Peyer's patch (tissue), 4 donors: ENCODE measurements around the gene PROM2.

Experiments used
- POLR2A ChIP-seq, 2 donors: fragments of 450-650 bp; IDR thresholded peaks; one replicate each; pipeline ENCODE4 v1.5.1; 2017; ENCODE audit warnings: antibody characterized with exemption in 2 of 2, mild to moderate bottlenecking in 2 of 2, moderate library complexity in 2 of 2
- TF ChIP-seq, protein P1 (sequence below), 6 experiments: fragments of 450-650 bp in 4 of 6; fragments of 200-600 bp in 2 of 6; sonication (generic) in 1 of 6; IDR thresholded peaks; one replicate each; pipeline ENCODE4 v1.5.1; 2017 to 2019; ENCODE audit warnings: antibody characterized with exemption in 6 of 6, mild to moderate bottlenecking in 3 of 6, moderate library complexity in 1 of 6

DNA sequence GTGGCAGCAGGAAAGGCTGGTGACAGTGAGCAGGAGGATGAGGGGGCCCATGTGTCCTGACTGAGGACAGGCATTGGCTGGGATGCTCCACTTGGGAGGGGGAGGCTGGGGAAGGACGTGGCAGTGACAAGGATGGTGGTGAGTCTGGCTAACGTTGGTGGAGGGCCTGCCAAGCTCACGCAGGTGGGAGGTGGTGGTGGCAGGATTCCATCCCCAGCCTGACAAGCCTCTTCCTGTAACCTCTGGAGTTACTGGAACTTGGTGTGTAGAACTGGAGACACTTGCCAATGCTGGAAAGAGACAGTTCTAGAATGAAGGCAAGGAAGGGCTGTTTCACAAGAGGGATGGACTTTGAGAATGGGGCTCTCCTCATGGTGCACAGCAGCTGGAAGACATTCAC is 8.2 kb downstream of the PROM2 start:
- TF ChIP-seq, protein P1, sequence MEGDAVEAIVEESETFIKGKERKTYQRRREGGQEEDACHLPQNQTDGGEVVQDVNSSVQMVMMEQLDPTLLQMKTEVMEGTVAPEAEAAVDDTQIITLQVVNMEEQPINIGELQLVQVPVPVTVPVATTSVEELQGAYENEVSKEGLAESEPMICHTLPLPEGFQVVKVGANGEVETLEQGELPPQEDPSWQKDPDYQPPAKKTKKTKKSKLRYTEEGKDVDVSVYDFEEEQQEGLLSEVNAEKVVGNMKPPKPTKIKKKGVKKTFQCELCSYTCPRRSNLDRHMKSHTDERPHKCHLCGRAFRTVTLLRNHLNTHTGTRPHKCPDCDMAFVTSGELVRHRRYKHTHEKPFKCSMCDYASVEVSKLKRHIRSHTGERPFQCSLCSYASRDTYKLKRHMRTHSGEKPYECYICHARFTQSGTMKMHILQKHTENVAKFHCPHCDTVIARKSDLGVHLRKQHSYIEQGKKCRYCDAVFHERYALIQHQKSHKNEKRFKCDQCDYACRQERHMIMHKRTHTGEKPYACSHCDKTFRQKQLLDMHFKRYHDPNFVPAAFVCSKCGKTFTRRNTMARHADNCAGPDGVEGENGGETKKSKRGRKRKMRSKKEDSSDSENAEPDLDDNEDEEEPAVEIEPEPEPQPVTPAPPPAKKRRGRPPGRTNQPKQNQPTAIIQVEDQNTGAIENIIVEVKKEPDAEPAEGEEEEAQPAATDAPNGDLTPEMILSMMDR (IDR thresholded peaks at IDR 0.05), result no peak
- no peak for TF ChIP-seq POLR2A (IDR thresholded peaks at IDR 0.05)
